Measurements from ENCODE around the gene LINGO1.

GRCh38 chr15:77673866-77674265 is 41.2 kb upstream of the LINGO1 start:
- TF ChIP-seq CTCF (IDR thresholded peaks at IDR 0.05) (no peak), EZH2 (IDR thresholded peaks at IDR 0.05; ENCODE audit: borderline replicate concordance, insufficient read depth, low read depth, low read length, poor library complexity, severe bottlenecking) (no peak)

All from B cell (primary cell).